GM19328 (cell line): ENCODE data around the gene PBX2.
"Not testable (repeated sequence)": the region's sequence is repeated elsewhere in the genome, so short reads cannot be mapped to it uniquely, and the experiment has no call there.

Experiments
- ATAC-seq: cut with Tn5 transposase; IDR thresholded peaks from one replicate; pipeline ENCODE4 v1.9.1; 2021; ENCODE audit warnings: mild to moderate bottlenecking, moderate library complexity; ENCODE audit not compliant: unreplicated experiment

PBX2 gene

GRCh38 chr6:32190054-32190851 is at the start of gene PBX2:
PBX2 (minus strand) TSS chr6:32190202; CDS start chr6:32189915, 287 bp downstream.
- no peak for ATAC-seq

GRCh38 chr6:32239462-32239861 is 49.5 kb upstream of the PBX2 start:
- no peak for ATAC-seq

- ATAC-seq = no peak
Measured at GRCh38 chr6:32234934-32235333, 44.9 kb upstream of the PBX2 start.

- ATAC-seq = no peak
Measured at GRCh38 chr6:32226434-32226833, 36.4 kb upstream of the PBX2 start.

- ATAC-seq = no peak
Measured at GRCh38 chr6:32224696-32225095, 34.7 kb upstream of the PBX2 start.

- ATAC-seq = no peak
Measured at GRCh38 chr6:32223258-32224235, 33.5 kb upstream of the PBX2 start, which contains the start of gene NOTCH4. NOTCH4 (minus strand) TSS chr6:32224067; CDS start chr6:32223928, 139 bp downstream.

- ATAC-seq = no peak
Measured at GRCh38 chr6:32222333-32223230, 32.6 kb upstream of the PBX2 start.

- ATAC-seq = no peak
Measured at GRCh38 chr6:32220021-32220420, 30.0 kb upstream of the PBX2 start.

- ATAC-seq = no peak
Measured at GRCh38 chr6:32218167-32218566, 28.2 kb upstream of the PBX2 start.

- ATAC-seq = no peak
Measured at GRCh38 chr6:32216998-32217397, 27.0 kb upstream of the PBX2 start.

- ATAC-seq = no peak
Measured at GRCh38 chr6:32216285-32216684, 26.3 kb upstream of the PBX2 start.

GRCh38 chr6:32215617-32216016 is 25.6 kb upstream of the PBX2 start:
- no peak for ATAC-seq

GRCh38 chr6:32214126-32214525 is 24.1 kb upstream of the PBX2 start:
- no peak for ATAC-seq

- no peak for ATAC-seq
Measured at GRCh38 chr6:32213649-32214048, 23.6 kb upstream of the PBX2 start.

- no peak for ATAC-seq
Measured at GRCh38 chr6:32212076-32212760, 22.2 kb upstream of the PBX2 start.

GRCh38 chr6:32211432-32211831 is 21.4 kb upstream of the PBX2 start:
- not testable (repeated sequence) for ATAC-seq

- ATAC-seq = no peak
Measured at GRCh38 chr6:32210191-32210601, 20.2 kb upstream of the PBX2 start.

- ATAC-seq = no peak
Measured at GRCh38 chr6:32208996-32209395, 19.0 kb upstream of the PBX2 start.

GRCh38 chr6:32204268-32204715 is 14.3 kb upstream of the PBX2 start:
- ATAC-seq = no peak
